GM12878 (cell line): ENCODE results near the gene CPB2. TPM values are rescaled to one million over a fixed set of nuclear protein-coding genes. Genes with fewer than 3 reads are reported as not detected.

ENCODE experiments used
- ATAC-seq: fragments of 200-7000 bp; cut with Tn5 transposase; 3 replicates; pipeline ENCODE4 v1.9.1; 2020; ENCODE audit warnings: mild to moderate bottlenecking, moderate library complexity
- BruUV-seq: library from RNA; stranded (reverse); fragments of 400-500 nt; replicated peaks from 2 replicates; lab custom pipeline; 2021; lab: Mats Ljungman, UMichigan
- CTCF ChIA-PET: fragments of 300-600 bp; sonication (Branson Sonifier 250); formaldehyde crosslinking; extraction: SDS; loops from one replicate; lab custom pipeline; 2021; ENCODE audit warnings: inconsistent platforms; lab: Yijun Ruan, JAX
- POLR2A ChIA-PET: fragments of 350-600 bp; formaldehyde crosslinking; extraction: SDS; loops from one replicate; lab custom pipeline; 2021; ENCODE audit warnings: inconsistent platforms; lab: Charles Lee
- RAD21 ChIA-PET: fragments of 300-600 bp; sonication (Branson Sonifier 250); formaldehyde crosslinking; loops from one replicate; lab custom pipeline; 2023; ENCODE audit warnings: antibody characterized with exemption; ENCODE audit not compliant: unreplicated experiment; lab: Charles Lee
- SMC1A ChIA-PET: fragments of 300-600 bp; sonication (Branson Sonifier 250); formaldehyde crosslinking; loops from one replicate; lab custom pipeline; 2023; ENCODE audit not compliant: unreplicated experiment, uncharacterized antibody; lab: Charles Lee
- DNase-seq: peaks from one replicate; pipeline ENCODE4 v3.0.0-alpha.2; 2011; ENCODE audit warnings: low read depth, low spot score
- FAIRE-seq: peaks from 3 replicates; lab custom pipeline; 2011; peaks lifted over from hg19 to GRCh38; lab: Jason Lieb, UNC
- H2AFZ ChIP-seq: 2 replicates; pipeline ENCODE4 v1.6.0; 2011; ENCODE audit warnings: low read depth, low read length, control low read depth; ENCODE audit not compliant: control insufficient read depth
- H3K27ac ChIP-seq: 2 replicates; pipeline ENCODE4 v1.5.1; 2011; ENCODE audit warnings: control low read depth; ENCODE audit not compliant: control insufficient read depth, insufficient read depth
- H3K27me3 ChIP-seq, 2 experiments: replicated peaks in 1 of 2; 2 replicates each; pipeline versions ENCODE4 v1.6.0 to v1.6.1; 2011; ENCODE audit warnings: low read length in 1 of 2; ENCODE audit not compliant: control insufficient read depth in 2 of 2, insufficient read depth in 2 of 2
- H3K36me3 ChIP-seq, 2 experiments: 2 replicates each; pipeline ENCODE4 v1.5.1; 2011; ENCODE audit warnings: low read length in 1 of 2; ENCODE audit not compliant: control insufficient read depth in 2 of 2, insufficient read depth in 2 of 2
- H3K4me1 ChIP-seq: 2 replicates; pipeline ENCODE4 v1.6.1; 2011; ENCODE audit warnings: mild to moderate bottlenecking, low read length, moderate library complexity, mixed read lengths; ENCODE audit not compliant: control insufficient read depth, insufficient read depth
- H3K4me2 ChIP-seq: 2 replicates; pipeline ENCODE4 v1.6.0; 2011; ENCODE audit warnings: control low read depth; ENCODE audit not compliant: control insufficient read depth, insufficient read depth
- H3K4me3 ChIP-seq: fragments of 200-600 bp; sonication (generic); 2 replicates; pipeline ENCODE4 v1.5.1; 2016
- H3K79me2 ChIP-seq: 2 replicates; pipeline ENCODE4 v1.6.0; 2011; ENCODE audit warnings: low read length; ENCODE audit not compliant: control insufficient read depth, insufficient read depth
- H3K9ac ChIP-seq: 2 replicates; pipeline ENCODE4 v1.8.0; 2011; ENCODE audit warnings: low read length, control low read depth, mixed read lengths; ENCODE audit not compliant: control insufficient read depth, insufficient read depth
- H3K9me3 ChIP-seq: replicated peaks from 3 replicates; pipeline ENCODE4 v1.5.1; 2011; ENCODE audit warnings: mild to moderate bottlenecking, low read length; ENCODE audit not compliant: control insufficient read depth, insufficient read depth
- H4K20me1 ChIP-seq: 2 replicates; pipeline ENCODE4 v1.6.0; 2011; ENCODE audit not compliant: control insufficient read depth, insufficient read depth
- CBX5 ChIP-seq: sonication (generic); IDR thresholded peaks from 2 replicates; pipeline ENCODE4 v1.6.1; 2016; ENCODE audit warnings: low read depth, moderate library complexity, mild to moderate bottlenecking, inconsistent platforms
- CEBPB ChIP-seq, 2 experiments: fragments of 150-350 bp in 1 of 2; IDR thresholded peaks; 2 replicates each; pipeline ENCODE4 v1.6.1; 2012 to 2014; ENCODE audit warnings: low read depth in 2 of 2, low read length in 2 of 2, borderline replicate concordance in 1 of 2, inconsistent platforms in 1 of 2
- CHD4 ChIP-seq: fragments of 200-600 bp; sonication (generic); IDR thresholded peaks from 2 replicates; pipeline ENCODE4 v1.6.1; 2016; ENCODE audit warnings: mild to moderate bottlenecking
- E2F8 ChIP-seq: fragments of 450-650 bp; IDR thresholded peaks from 2 replicates; pipeline ENCODE4 v1.6.1; 2018; ENCODE audit warnings: mild to moderate bottlenecking, low read depth, moderate library complexity; ENCODE audit not compliant: partially characterized antibody
- HCFC1 ChIP-seq: fragments of 150-350 bp; IDR thresholded peaks from 2 replicates; pipeline ENCODE4 v1.6.1; 2014; ENCODE audit warnings: low read length
- NFXL1 ChIP-seq: fragments of 450-650 bp; IDR thresholded peaks from 2 replicates; pipeline ENCODE4 v1.6.1; 2017; ENCODE audit warnings: antibody characterized with exemption, mild to moderate bottlenecking, borderline replicate concordance
- NFYA ChIP-seq: IDR thresholded peaks from 2 replicates; pipeline ENCODE4 v1.6.1; 2011; ENCODE audit warnings: low read depth, mild to moderate bottlenecking, low read length, improper control_type of control experiment, borderline replicate concordance
- NR2C2 ChIP-seq: IDR thresholded peaks from 2 replicates; pipeline ENCODE4 v1.6.1; 2011; ENCODE audit warnings: borderline replicate concordance, low read depth; ENCODE audit not compliant: control insufficient read depth, insufficient read length
- PKNOX1 ChIP-seq: fragments of 450-650 bp; IDR thresholded peaks from 2 replicates; pipeline ENCODE4 v1.6.1; 2016; ENCODE audit warnings: mild to moderate bottlenecking
- STAT3 ChIP-seq: IDR thresholded peaks from 2 replicates; pipeline ENCODE4 v1.6.1; 2011; ENCODE audit warnings: low read depth, low read length, improper control_type of control experiment
- TBL1XR1 ChIP-seq: IDR thresholded peaks from 2 replicates; pipeline ENCODE4 v1.6.1; 2012; ENCODE audit warnings: low read depth, low read length, improper control_type of control experiment
- ZNF207 ChIP-seq: fragments of 450-650 bp; IDR thresholded peaks from 2 replicates; pipeline ENCODE4 v1.6.1; 2014; ENCODE audit warnings: antibody characterized with exemption, mild to moderate bottlenecking, borderline replicate concordance
- ZNF384 ChIP-seq: IDR thresholded peaks from 2 replicates; pipeline ENCODE4 v1.6.1; 2012; ENCODE audit warnings: low read depth, mild to moderate bottlenecking, low read length, improper control_type of control experiment, borderline replicate concordance
- WGBS: methylation state at CpG from one replicate; pipeline ENCODE4 v1.1.6; 2016; ENCODE audit warnings: low lambda C conversion rate; ENCODE audit not compliant: insufficient replicate concordance, insufficient coverage; ENCODE audit errors: missing lambda C conversion rate; 5-methylcytosine and 5-hydroxymethylcytosine counted together
- in situ Hi-C: fragments of 300-500 bp; cut with MboI; formaldehyde crosslinking; loops from 9 replicates; pipeline ENCODE4 v1.14.3; 2018; ENCODE audit warnings: mixed read lengths
- intact Hi-C: fragments of 100-400 bp; cut with micrococcal nuclease; formaldehyde crosslinking; loops from one replicate; pipeline ENCODE4 v1.14.2; 2022; ENCODE audit not compliant: unreplicated experiment
- polyA plus RNA-seq, 11 experiments: library from polyadenylated mRNA; depleted of rRNA in 4 of 11; unstranded in 6 of 11; stranded (reverse) in 5 of 11; fragments of >200 nt; fragmentation: Nextera tagmentation in 4 of 11; fragmentation: Illumina TruSeq in 1 of 11; extraction: Ambion mirVana in 4 of 11; extraction: Trizol in 1 of 11; gene quantifications; 1 replicate in 1 of 11; 2 replicates in 10 of 11; pipeline versions ENCODE4 v1.2.1 to v1.2.3, GENCODE V29; 2011 to 2016; ENCODE audit warnings: inconsistent platforms in 2 of 11, missing spikeins in 2 of 11, low read depth in 1 of 11
- total RNA-seq, 4 experiments: library from RNA; depleted of rRNA in 3 of 4; stranded (reverse); fragments of >200 nt in 3 of 4; fragmentation: Illumina TruSeq in 1 of 4; extraction: Trizol in 1 of 4; gene quantifications; 2 replicates each; pipeline versions ENCODE4 v1.2.1 to v1.2.3, GENCODE V29; 2013 to 2021

The CPB2 gene
- total and polyA plus RNA-seq, 10 of the 15 experiments (the other 5 are each of a cell fraction or from before 2014, with no cell fraction given): 0.05 to 0.87 (median 0.13) TPM; not detected in 3

- no peak overlapping the region for H3K9ac ChIP-seq
- no peaks in the 10 kb centered on the region for H3K4me1 ChIP-seq
- intact Hi-C loops: no loop called here
- H3K36me3 ChIP-seq: peaks cover 1 to 5% of the 10 kb centered on the region in 2 experiments
- no peak overlapping the region for H3K4me2 ChIP-seq
- ChIA-PET SMC1A (no interaction called here), POLR2A (no interaction called here), RAD21 (no interaction called here)
- in situ Hi-C loops: no loop called here
- no peak overlapping the region for H3K27ac ChIP-seq
- no peak overlapping the region for H3K4me3 ChIP-seq
- no peaks in the 10 kb centered on the region for H3K9me3 ChIP-seq
- 94% methylated on average over 2 of the region's 2 CpGs for WGBS
- H2AFZ ChIP-seq: no peak overlapping the region
- DNase-seq: no peak
- ATAC-seq: no peak
- TF ChIP-seq HCFC1: no peak
- no peak for TF ChIP-seq CBX5
- TF ChIP-seq, all 136 proteins: peak for 0
- CTCF ChIA-PET: no interaction called here
- Histone ChIP-seq H3K27me3 (no peaks in the 10 kb centered on the region), H4K20me1 (no peaks in the 10 kb centered on the region), H3K79me2 (peaks cover 2% of the 10 kb centered on the region)
- no peak for FAIRE-seq
- BruUV-seq: no TSS peak
Measured at GRCh38 chr13:46022481-46022880, 82.4 kb downstream of the CPB2 start.

- no peaks in the 10 kb centered on the region for H3K79me2 ChIP-seq
- BruUV-seq: no TSS peak
- no peak overlapping the region for H3K9ac ChIP-seq
- H3K4me2 ChIP-seq: no peak overlapping the region
- ATAC-seq: no peak
- ChIA-PET RAD21 (no interaction called here), CTCF (no interaction called here), SMC1A (no interaction called here), POLR2A (interaction anchor here (0.7 kb wide), 1 partner anchor 9 kb away, joined by 4 read pairs; no protein-coding TSS in a partner anchor)
- no peak overlapping the region for H3K27ac ChIP-seq
- H2AFZ ChIP-seq: no peak overlapping the region
- H3K36me3 ChIP-seq: peaks cover 0 to 1% of the 10 kb centered on the region in 2 experiments; a peak in 3 of 4 replicates
- H3K27me3 ChIP-seq: no peaks in the 10 kb centered on the region
- DNase-seq: no peak
- in situ Hi-C loops: no loop called here
- FAIRE-seq: no peak
- no peaks in the 10 kb centered on the region for H4K20me1 ChIP-seq
- intact Hi-C loops: no loop called here
- H3K9me3 ChIP-seq: no peaks in the 10 kb centered on the region
- H3K4me3 ChIP-seq: no peak overlapping the region
- no peaks in the 10 kb centered on the region for H3K4me1 ChIP-seq
- TF ChIP-seq CEBPB (IDR thresholded peaks at IDR 0.05; ENCODE audit: borderline replicate concordance in 1 of 2, low read depth in 2 of 2, low read length in 2 of 2) (no peak), ZNF384 (no peak), TBL1XR1 (no peak), CHD4 (no peak), PKNOX1 (no peak), ZNF207 (no peak), NR2C2 (no peak), NFYA (no peak), E2F8 (no peak), NFXL1 (no peak), STAT3 (no peak)
Measured at GRCh38 chr13:46016216-46016615, 88.6 kb downstream of the CPB2 start.
